GM21447 (cell line): Measurements from ENCODE around the gene MBTD1.

Source experiments
- ATAC-seq: cut with Tn5 transposase; IDR thresholded peaks from one replicate; pipeline ENCODE4 v1.9.1; 2021; ENCODE audit not compliant: unreplicated experiment

MBTD1 gene

GRCh38 chr17:51152766-51153209, 107.1 kb downstream of the MBTD1 start:
- ATAC-seq: no peak

- ATAC-seq: no peak
Measured at GRCh38 chr17:51150932-51151331, 108.9 kb downstream of the MBTD1 start.

- no peak for ATAC-seq
Measured at GRCh38 chr17:51149163-51149562, 110.7 kb downstream of the MBTD1 start.

GRCh38 chr17:51147650-51148049, 112.2 kb downstream of the MBTD1 start:
- ATAC-seq: no peak

GRCh38 chr17:51144266-51145022, 115.4 kb downstream of the MBTD1 start:
- ATAC-seq: no peak

- ATAC-seq: no peak
Measured at GRCh38 chr17:51142597-51142996, 117.3 kb downstream of the MBTD1 start.

- ATAC-seq: no peak
Measured at GRCh38 chr17:51135956-51136355, 123.9 kb downstream of the MBTD1 start.

- no peak for ATAC-seq
Measured at GRCh38 chr17:51133365-51133764, 126.5 kb downstream of the MBTD1 start.

- peak; percentile 81 for ATAC-seq
Measured at GRCh38 chr17:51132964-51133319, 126.9 kb downstream of the MBTD1 start.

- no peak for ATAC-seq
Measured at GRCh38 chr17:51128076-51128475, 131.8 kb downstream of the MBTD1 start.
